ENCODE measurements around the gene KCNQ1.

The KCNQ1 gene

DNA sequence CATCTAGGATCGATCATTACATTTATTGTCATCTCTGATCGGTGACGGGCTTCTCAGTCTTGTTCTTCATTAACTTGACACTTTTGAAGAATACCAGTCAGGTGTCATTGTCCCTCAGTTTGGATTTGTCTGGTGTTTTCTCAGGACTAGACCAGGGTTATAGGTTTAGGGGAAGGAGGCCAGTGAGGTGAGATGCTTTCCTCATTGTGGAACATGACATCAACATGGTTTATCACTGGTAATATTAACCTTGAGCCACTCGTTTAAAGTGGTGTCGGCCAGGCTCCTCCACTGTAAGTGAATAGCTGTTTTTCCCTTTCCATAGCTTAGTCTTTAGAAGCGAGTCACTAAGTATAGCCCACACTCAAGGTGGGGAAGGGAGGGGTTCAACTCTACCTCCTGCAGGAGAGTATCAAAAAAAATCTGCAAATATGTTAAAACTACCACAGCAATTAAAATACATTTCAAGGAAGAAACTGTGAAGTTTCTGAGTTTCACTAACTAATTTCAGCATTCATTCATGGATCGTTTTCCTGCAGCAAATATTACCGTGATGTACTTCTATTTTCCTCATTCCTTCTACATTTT lies 213.0 kb downstream of the KCNQ1 start:
- no peak overlapping the region for H3K27ac ChIP-seq (ENCODE audit: low read depth, low read length)
- H3K9me3 ChIP-seq (ENCODE audit: control insufficient read depth, insufficient read depth, low read length): peaks cover 70% of the 10 kb centered on the region
- no peak overlapping the region for H3K9ac ChIP-seq (ENCODE audit: low read depth, low read length)
- peaks cover 59% of the 10 kb centered on the region for H3K27me3 ChIP-seq (ENCODE audit: control insufficient read depth, insufficient read depth, low read length)
- no peaks in the 10 kb centered on the region for H3K4me1 ChIP-seq (ENCODE audit: control insufficient read depth, insufficient read depth, low read length)
- no peak overlapping the region for H3K4me3 ChIP-seq (ENCODE audit: low read depth, low read length)
- H3K36me3 ChIP-seq (ENCODE audit: control insufficient read depth, insufficient read depth, low read length): no peaks in the 10 kb centered on the region

DNA sequence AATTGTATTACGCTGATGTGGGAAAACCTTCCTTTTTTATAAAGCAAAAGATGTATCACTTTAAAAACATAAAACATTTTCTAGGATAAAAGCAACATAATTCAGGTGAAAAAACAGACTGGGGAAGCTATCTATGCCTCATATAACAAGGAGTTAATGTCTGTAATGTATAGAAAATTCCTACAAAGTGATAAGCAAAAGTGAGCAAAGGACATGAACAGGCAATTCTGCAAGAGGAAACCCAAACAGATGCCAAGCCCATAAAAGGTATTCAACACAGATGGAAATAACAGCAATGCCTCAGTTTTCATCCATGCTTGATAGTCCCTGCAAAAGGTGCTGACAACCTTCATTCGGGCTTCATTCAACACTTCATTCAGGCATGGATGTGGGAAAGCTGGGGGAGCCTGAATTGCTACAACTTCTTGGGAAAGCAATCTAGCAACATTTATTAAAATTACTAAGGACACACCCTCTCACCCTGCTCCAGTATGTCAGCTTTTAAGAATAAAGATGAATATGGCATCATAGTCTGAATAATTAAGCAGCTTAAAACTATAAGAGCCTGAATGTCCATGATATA lies 215.6 kb downstream of the KCNQ1 start:
- Histone ChIP-seq H3K9ac (ENCODE audit: low read depth, low read length) (no peak overlapping the region), H3K27me3 (ENCODE audit: control insufficient read depth, insufficient read depth, low read length) (peaks cover 37% of the 10 kb centered on the region), H3K4me3 (ENCODE audit: low read depth, low read length) (no peak overlapping the region; the same call in 1 of the 2 replicates), H3K27ac (ENCODE audit: low read depth, low read length) (no peak overlapping the region), H3K9me3 (ENCODE audit: control insufficient read depth, insufficient read depth, low read length) (peaks cover 60% of the 10 kb centered on the region), H3K36me3 (ENCODE audit: control insufficient read depth, insufficient read depth, low read length) (peaks cover 5% of the 10 kb centered on the region; the same call in 1 of the 2 replicates), H3K4me1 (ENCODE audit: control insufficient read depth, insufficient read depth, low read length) (no peaks in the 10 kb centered on the region)

DNA sequence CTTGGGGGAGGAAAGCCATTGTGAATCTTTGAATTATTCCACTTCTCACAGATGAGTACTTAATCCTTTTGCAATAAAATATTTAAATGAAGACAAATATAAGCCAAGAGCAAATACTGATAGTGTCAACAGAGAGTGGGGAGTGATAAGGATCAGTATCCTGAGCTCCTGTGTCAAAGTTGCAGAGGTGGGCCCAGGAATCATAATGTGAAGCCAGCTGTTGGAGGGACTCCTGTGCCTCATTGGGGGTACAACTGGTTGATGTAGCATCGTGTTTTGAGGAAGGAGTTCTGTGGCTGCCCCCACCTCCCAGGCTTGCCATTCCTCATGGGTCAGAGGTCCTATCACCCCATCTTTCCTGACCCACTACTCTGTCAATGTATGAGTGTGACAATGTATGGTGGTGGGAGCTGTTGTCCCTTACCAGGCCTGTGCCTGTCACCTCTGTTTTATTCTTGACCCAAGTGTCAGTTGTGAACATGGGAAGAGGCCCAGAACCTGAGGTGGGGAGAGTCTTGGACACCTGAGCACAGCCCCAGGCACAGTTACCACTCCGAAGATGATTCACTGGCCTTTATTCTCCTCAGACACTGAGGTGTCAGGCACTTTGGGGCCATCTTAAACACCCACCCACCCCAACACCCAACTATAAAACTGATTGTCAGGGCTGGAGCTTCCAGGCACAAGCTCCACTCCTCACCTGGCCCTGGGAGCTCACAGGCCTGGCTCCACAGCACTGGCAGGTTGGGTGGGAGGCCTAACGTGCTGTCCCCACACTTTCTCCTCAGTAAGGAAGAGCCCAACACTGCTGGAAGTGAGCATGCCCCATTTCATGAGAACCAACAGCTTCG lies 216.6 kb downstream of the KCNQ1 start:
- Histone ChIP-seq H3K4me3 (ENCODE audit: low read depth, low read length) (no peak overlapping the region), H3K9me3 (ENCODE audit: control insufficient read depth, insufficient read depth, low read length) (peaks cover 53% of the 10 kb centered on the region), H3K27me3 (ENCODE audit: control insufficient read depth, insufficient read depth, low read length) (peaks cover 29% of the 10 kb centered on the region), H3K9ac (ENCODE audit: low read depth, low read length) (no peak overlapping the region), H3K4me1 (ENCODE audit: control insufficient read depth, insufficient read depth, low read length) (no peaks in the 10 kb centered on the region), H3K27ac (ENCODE audit: low read depth, low read length) (no peak overlapping the region), H3K36me3 (ENCODE audit: control insufficient read depth, insufficient read depth, low read length) (peaks cover 5% of the 10 kb centered on the region; the same call in 1 of the 2 replicates)

DNA sequence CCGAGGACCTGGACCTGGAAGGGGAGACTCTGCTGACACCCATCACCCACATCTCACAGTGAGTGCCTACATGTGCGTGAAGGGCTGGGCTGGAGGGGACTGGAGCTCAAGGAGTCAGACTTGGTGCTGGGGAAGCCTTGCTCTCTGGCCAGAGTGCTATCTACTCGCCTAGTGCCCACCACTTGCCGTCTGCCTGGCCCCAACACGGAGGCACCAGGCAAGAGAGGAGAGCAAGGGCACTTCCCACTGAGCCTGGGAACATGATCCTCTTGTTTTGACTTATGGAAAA lies 217.2 kb downstream of the KCNQ1 start:
- H3K9me3 ChIP-seq (ENCODE audit: control insufficient read depth, insufficient read depth, low read length): peaks cover 48% of the 10 kb centered on the region

DNA sequence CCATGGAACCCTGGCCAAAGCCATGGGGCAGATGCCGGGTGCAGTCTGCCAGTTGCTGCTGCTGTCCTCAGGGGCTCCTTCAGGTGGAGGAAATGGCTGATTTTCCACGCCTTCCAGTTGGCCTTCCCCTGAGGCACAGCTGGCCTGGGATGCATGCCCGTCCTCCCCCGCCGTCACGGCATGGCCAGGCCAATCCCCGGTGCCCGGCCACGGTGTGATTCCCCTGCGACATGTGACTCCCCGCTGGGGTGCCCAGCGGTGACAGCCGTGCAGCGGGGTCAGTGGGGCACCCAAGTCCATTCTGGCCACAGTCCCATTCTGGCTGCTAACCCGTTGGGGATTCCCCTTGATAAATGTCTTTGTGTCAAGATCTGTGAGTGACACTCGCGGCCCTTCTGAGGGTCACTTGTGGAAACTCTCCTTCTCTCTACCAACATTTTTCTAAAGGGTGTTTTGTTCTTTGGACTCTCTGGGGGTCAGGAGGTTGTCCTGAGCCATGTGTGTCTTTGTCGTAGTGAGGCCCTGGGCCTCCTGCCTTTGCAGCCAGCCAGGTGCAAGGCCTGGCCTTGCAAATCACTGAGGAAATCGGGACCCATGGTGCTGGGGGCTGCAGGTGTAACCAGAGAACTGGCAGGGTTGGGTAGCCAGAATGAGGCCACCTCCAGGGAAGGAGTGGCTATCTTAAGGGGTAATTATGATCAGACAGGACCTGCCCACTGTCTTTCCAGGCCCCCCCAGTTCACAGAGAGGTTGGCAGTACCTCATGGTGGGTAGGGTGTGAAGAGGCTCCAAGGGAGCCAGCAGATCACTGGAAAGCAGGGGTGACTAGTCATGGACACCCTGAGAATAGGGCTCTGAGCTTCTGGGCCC lies 217.9 kb downstream of the KCNQ1 start:
- peaks cover 41% of the 10 kb centered on the region for H3K9me3 ChIP-seq (ENCODE audit: control insufficient read depth, insufficient read depth, low read length)
- peaks cover 16% of the 10 kb centered on the region; the same call in 1 of the 2 replicates for H3K27me3 ChIP-seq (ENCODE audit: control insufficient read depth, insufficient read depth, low read length)
- H3K9ac ChIP-seq (ENCODE audit: low read depth, low read length): no peak overlapping the region
- H3K36me3 ChIP-seq (ENCODE audit: control insufficient read depth, insufficient read depth, low read length): peaks cover 5% of the 10 kb centered on the region; the same call in 1 of the 2 replicates
- no peaks in the 10 kb centered on the region for H3K4me1 ChIP-seq (ENCODE audit: control insufficient read depth, insufficient read depth, low read length)
- H3K4me3 ChIP-seq (ENCODE audit: low read depth, low read length): no peak overlapping the region
- no peak overlapping the region for H3K27ac ChIP-seq (ENCODE audit: low read depth, low read length)

More for the DNA sequence above, 217.2 kb downstream of the KCNQ1 start:
- Histone ChIP-seq H3K4me3 (ENCODE audit: low read depth, low read length) (no peak overlapping the region), H3K27me3 (ENCODE audit: control insufficient read depth, insufficient read depth, low read length) (peaks cover 23% of the 10 kb centered on the region), H3K9ac (ENCODE audit: low read depth, low read length) (no peak overlapping the region), H3K4me1 (ENCODE audit: control insufficient read depth, insufficient read depth, low read length) (no peaks in the 10 kb centered on the region), H3K36me3 (ENCODE audit: control insufficient read depth, insufficient read depth, low read length) (peaks cover 5% of the 10 kb centered on the region; the same call in 1 of the 2 replicates), H3K27ac (ENCODE audit: low read depth, low read length) (no peak overlapping the region)

DNA sequence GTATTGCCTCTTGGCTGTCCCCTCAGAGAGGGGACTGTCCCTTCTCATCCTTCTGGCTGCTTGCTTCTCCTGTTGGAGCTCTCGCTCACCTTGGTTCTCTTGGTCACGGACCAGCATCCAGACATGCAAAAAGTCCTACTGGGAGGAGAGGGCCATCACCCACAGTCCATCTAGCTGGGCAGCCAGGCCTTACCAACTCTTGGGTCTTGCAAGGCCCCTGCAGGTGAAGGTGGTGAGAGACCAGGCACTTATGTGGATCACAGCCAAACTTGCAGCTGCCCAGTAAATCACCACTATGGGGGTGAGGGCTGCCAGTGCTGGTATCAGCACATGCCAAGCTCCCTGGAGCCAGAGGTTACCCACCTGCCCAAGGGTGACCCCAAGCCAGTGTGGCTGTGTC lies 218.7 kb downstream of the KCNQ1 start:
- Histone ChIP-seq H3K27me3 (ENCODE audit: control insufficient read depth, insufficient read depth, low read length) (peaks cover 9% of the 10 kb centered on the region; the same call in 1 of the 2 replicates), H3K27ac (ENCODE audit: low read depth, low read length) (no peak overlapping the region), H3K36me3 (ENCODE audit: control insufficient read depth, insufficient read depth, low read length) (peaks cover 12% of the 10 kb centered on the region; the same call in 1 of the 2 replicates), H3K9me3 (ENCODE audit: control insufficient read depth, insufficient read depth, low read length) (peaks cover 32% of the 10 kb centered on the region), H3K4me1 (ENCODE audit: control insufficient read depth, insufficient read depth, low read length) (no peaks in the 10 kb centered on the region), H3K4me3 (ENCODE audit: low read depth, low read length) (no peak overlapping the region), H3K9ac (ENCODE audit: low read depth, low read length) (no peak overlapping the region)

DNA sequence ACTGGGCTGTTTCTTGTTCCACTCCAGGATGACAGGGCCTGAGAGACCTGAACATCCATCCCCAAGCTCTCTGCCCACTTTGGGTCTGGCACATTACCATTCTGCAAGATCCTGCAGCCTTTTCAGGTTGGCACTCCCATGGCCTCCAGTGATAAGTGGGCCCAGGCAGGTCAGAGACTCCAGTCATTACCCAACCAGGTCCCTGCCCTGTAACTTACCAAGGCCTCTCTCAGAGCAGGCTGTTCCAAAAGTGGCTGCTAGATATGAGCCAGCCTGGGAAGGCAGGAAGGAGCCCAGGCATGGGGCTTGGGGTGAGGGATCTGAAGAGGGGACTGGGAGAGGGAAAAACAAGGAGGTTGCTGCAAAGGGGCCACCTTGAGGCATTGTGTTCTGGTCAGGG lies 219.1 kb downstream of the KCNQ1 start:
- Histone ChIP-seq H3K4me1 (ENCODE audit: control insufficient read depth, insufficient read depth, low read length) (no peaks in the 10 kb centered on the region), H3K27ac (ENCODE audit: low read depth, low read length) (no peak overlapping the region), H3K27me3 (ENCODE audit: control insufficient read depth, insufficient read depth, low read length) (peaks cover 5% of the 10 kb centered on the region; the same call in 1 of the 2 replicates), H3K36me3 (ENCODE audit: control insufficient read depth, insufficient read depth, low read length) (peaks cover 13% of the 10 kb centered on the region; the same call in 1 of the 2 replicates), H3K9me3 (ENCODE audit: control insufficient read depth, insufficient read depth, low read length) (peaks cover 28% of the 10 kb centered on the region), H3K9ac (ENCODE audit: low read depth, low read length) (no peak overlapping the region), H3K4me3 (ENCODE audit: low read depth, low read length) (no peak overlapping the region)

DNA sequence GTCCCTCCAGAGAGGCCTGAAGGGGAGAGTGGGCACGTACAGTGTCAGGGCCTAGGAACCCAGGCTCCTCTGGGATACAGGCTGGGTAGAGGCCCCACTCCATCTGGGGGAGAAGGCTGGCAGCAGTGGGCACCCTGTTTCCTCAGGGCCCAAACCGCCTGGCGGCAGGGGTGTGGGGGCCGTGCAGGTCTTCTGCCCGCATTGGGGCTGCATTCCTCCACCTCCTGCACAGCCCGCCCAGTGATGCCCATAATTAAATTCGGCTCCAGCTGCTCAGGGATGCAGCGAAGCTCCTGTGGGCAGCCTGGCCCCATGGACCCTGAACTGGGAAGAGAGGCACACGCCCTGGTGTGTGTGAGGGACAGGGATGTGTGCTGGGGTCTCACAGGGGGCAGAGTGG lies 219.6 kb downstream of the KCNQ1 start:
- no peak overlapping the region for H3K9ac ChIP-seq (ENCODE audit: low read depth, low read length)
- peaks cover 3% of the 10 kb centered on the region; the same call in 1 of the 2 replicates for H3K27me3 ChIP-seq (ENCODE audit: control insufficient read depth, insufficient read depth, low read length)
- H3K27ac ChIP-seq (ENCODE audit: low read depth, low read length): no peak overlapping the region
- peaks cover 24% of the 10 kb centered on the region for H3K9me3 ChIP-seq (ENCODE audit: control insufficient read depth, insufficient read depth, low read length)
- H3K4me3 ChIP-seq (ENCODE audit: low read depth, low read length): no peak overlapping the region
- peaks cover 13% of the 10 kb centered on the region; the same call in 1 of the 2 replicates for H3K36me3 ChIP-seq (ENCODE audit: control insufficient read depth, insufficient read depth, low read length)
- H3K4me1 ChIP-seq (ENCODE audit: control insufficient read depth, insufficient read depth, low read length): no peaks in the 10 kb centered on the region

DNA sequence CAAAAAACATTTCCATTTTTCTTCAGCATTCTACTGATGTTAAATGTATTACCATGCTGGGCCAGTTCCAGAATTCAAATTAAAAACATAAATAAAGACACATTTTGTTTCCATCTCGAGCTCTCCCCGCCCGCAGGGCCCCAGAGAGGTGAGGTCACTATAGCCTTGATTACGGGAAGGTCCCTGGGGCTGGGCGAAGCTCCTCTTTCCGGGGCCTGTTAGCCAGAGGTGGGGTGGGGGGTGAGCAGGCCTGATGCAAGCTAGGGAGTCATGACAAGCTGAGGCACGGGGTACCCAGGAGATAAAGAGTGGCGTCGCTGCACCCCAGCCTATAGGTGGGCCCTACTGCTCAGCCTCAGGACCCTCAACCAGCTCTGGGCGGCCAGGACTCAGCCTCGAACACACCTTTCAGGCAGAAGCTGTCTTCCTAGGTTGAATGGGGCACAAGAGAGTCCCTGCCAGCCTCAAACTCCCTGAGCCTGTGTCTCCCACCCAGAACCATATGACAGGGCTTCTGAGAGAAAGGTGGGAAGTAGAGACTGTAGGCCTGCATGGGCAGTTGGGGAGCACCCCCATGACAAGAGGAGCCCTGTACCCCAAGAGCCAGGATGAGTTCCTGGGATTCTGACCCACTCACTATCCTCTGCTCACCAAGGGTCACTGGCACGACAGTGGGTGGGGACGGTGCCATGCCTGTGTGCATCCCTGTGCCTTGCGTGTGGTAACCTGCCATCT lies 220.2 kb downstream of the KCNQ1 start:
- peaks cover 3% of the 10 kb centered on the region; the same call in 1 of the 2 replicates for H3K27me3 ChIP-seq (ENCODE audit: control insufficient read depth, insufficient read depth, low read length)
- H3K27ac ChIP-seq (ENCODE audit: low read depth, low read length): no peak overlapping the region
- peaks cover 13% of the 10 kb centered on the region; the same call in 1 of the 2 replicates for H3K36me3 ChIP-seq (ENCODE audit: control insufficient read depth, insufficient read depth, low read length)
- H3K9ac ChIP-seq (ENCODE audit: low read depth, low read length): no peak overlapping the region
- H3K4me3 ChIP-seq (ENCODE audit: low read depth, low read length): no peak overlapping the region
- no peaks in the 10 kb centered on the region for H3K4me1 ChIP-seq (ENCODE audit: control insufficient read depth, insufficient read depth, low read length)
- peaks cover 18% of the 10 kb centered on the region for H3K9me3 ChIP-seq (ENCODE audit: control insufficient read depth, insufficient read depth, low read length)
